ENCODE measurements around the gene LIMK2.
A peak's percentile ranks its signal among the peaks of the same experiment; 100 is the strongest.
"Not testable (repeated sequence)": the region's sequence is repeated elsewhere in the genome, so short reads cannot be mapped to it uniquely, and the experiment has no call there.

The LIMK2 gene

DNA sequence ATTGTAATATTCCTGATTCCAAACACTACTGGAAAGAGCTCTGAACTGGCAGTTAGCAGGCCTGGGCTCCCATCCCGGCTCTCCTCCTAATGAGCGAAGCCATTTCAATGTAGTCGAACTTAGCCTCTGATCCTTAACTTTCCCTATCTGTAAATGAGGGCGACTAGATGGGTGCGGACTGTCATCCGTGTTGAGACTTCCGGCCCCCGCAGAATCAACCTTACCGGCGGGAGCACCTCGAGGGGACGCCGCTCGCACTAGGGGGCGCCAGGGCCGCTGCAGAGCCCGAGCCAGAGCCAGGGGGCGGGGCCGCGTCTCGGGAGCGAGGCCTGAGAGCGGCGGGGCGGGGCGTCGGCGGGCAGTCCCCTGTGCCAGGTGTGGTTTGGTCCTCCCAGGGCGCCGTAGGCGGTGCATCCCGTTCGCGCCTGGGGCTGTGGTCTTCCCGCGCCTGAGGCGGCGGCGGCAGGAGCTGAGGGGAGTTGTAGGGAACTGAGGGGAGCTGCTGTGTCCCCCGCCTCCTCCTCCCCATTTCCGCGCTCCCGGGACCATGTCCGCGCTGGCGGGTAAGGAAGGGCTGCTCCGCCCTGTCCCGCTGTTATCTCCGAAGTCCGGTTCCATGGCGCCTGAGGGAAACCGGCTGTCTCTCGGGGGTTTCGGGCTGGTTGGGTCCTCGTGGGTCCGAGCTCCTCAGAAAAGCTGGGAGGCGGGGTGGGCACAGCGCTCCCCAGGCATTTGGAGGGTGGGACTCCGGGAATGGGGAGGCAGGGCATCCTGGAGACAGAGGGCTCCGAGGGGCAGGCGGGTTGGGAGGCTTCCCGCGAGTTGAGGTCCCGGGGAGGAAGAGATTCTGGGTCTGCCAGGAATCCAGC, at the start of gene LIMK2:
Gene LIMK2 (plus strand): TSS at position 437 of the 869 bp plus-strand sequence. CDS start 111 bp downstream, at position 548.
- peak; percentile 94 for DNase-seq (ENCODE audit: low spot score)

- DNase-seq (ENCODE audit: low spot score), result no peak
Measured at GRCh38 chr22:31170971-31171370, 41.1 kb upstream of the LIMK2 start.

DNA sequence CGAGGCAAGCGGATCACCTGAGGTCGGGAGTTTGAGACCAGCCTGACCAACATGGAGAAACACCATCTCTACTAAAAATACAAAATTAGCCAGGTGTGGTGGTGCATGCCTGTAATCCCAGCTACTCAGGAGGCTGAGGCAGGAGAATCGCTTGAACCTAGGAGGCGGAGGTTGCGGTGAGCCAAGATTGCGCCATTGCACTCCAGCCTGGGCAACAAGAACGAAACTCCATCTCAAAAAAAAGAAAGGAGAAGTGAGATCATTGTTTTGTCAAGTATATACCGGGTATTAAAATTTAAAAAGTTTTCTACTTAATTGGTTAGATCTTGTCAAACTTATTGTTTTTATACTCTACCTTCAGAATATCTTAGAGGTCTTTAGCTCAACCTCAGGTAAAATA, 40.4 kb upstream of the LIMK2 start:
- DNase-seq (ENCODE audit: low spot score), result not testable (repeated sequence)

DNA sequence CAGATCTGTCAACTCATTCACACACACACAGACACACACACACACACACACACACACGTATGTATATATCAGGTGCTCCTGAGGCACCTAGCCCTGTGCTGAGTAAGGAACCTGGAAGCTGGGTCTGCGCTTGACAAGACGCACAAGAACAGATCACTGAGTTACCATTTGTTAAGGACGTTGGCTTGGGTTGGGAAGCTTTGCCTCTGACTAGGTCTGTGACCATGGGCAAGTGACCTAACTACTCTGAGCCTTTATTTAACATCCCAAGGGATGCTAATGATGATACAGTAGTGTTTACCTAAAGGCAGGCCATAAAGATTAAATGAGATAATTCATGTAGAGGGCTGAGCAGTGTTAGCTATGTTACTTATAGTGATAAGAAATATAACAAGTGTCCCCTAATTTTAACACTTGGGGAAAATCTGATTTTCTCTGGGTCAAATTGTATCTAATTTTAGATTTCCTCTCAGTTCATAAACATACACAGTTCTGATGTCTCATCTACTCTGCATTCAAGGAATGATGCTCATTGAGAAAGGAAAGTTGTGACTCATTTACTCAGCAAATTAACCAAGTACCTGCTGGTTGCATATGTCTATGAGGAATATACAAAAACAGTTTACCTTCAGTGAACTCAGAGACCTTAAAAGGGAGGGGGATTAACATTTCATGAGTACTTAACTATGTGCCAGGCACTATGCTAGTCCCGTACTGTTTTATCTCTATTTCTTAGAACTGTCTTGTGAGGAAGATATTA, 38.5 kb upstream of the LIMK2 start:
- DNase-seq (ENCODE audit: low spot score), result no peak

DNA sequence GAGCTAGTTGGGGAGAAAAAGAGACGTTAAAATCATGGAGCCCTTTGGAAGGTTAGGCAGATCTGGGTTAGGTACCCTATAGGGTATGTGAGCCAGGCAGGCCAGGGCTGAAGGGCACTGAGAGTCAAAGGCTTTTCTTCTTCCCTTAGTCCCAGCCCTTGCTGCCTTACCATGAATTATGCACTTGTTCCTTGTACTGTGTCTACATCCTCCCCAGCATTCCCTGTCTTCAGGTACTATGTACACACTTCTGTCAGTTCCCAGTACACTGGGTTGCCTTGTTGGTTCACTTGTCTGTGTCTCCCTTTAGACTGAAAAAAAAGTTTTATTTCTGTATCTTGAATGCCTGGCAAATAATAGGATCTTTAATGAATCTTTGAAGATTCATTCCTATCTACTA, 35.2 kb upstream of the LIMK2 start:
- DNase-seq (ENCODE audit: low spot score), result no peak

- DNase-seq (ENCODE audit: low spot score), result no peak
Measured at GRCh38 chr22:31177420-31178162, 34.5 kb upstream of the LIMK2 start.

GRCh38 chr22:31178859-31179258, 33.2 kb upstream of the LIMK2 start:
- no peak for DNase-seq (ENCODE audit: low spot score)

DNA sequence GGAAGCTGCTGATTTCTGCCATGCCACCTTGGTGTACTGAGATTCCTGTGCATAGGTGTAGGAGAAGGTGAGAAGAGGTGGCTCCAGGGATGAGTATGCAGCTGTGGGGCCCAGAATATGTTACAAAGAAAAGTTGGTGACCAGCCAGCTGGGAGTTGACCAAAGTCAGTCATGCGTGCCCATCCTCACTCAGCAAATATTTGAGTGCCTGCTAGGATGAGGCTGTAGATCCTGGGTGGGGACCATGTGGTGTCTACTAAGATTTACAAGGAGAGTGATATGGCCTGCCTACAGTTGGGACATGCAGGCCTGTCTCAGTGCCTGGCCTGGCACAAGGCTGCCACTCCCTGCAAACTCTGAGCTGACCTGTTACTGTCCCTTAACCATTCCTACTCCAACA, 32.8 kb upstream of the LIMK2 start:
- DNase-seq (ENCODE audit: low spot score), result no peak

GRCh38 chr22:31184015-31184414, 28.1 kb upstream of the LIMK2 start:
- DNase-seq (ENCODE audit: low spot score), result no peak

GRCh38 chr22:31185056-31185455, 27.0 kb upstream of the LIMK2 start:
- no peak for DNase-seq (ENCODE audit: low spot score)

DNA sequence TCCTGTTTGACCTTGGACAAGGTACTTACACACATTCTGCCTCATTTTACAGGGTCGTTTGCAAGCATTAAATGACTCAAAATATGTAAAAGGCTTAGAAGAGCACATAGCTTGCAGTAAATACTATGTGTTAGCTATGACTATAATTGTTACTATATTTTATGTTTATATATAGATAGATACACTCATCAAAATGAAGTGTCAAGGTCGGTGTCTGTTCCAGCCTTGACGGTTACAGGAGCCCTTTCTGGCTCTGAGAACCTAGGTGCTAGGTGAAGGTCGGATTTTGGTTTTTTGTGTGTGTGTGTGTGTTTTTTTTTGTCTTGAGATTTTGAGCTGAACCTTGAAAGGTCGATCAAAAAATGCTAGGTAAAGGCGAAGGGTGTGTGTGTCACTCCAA, 24.5 kb upstream of the LIMK2 start:
- DNase-seq (ENCODE audit: low spot score), result no peak

DNA sequence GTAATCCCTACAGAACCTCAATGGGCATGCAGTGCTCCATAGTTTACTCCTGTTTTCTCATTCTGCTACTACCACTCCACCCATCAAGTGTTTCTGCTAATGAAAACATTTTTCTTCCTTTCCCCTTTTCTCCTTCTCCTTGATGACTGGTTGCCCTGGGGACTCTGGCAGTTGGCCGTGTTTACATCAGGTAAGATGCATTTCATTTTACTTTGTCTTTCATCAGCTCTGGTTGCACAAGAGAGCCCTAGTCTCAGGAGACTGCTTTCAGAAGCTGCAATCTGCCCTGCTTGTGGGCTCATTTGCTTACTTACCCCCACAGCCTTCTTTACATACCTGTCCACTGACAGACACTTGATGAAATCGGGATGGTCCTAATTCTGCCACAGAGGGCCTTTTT, 19.6 kb upstream of the LIMK2 start:
- no peak for DNase-seq (ENCODE audit: low spot score)

- DNase-seq (ENCODE audit: low spot score), result no peak
Measured at GRCh38 chr22:31193092-31193491, 19.0 kb upstream of the LIMK2 start.

GRCh38 chr22:31194681-31195080, 17.4 kb upstream of the LIMK2 start:
- DNase-seq (ENCODE audit: low spot score), result not testable (repeated sequence)

- no peak for DNase-seq (ENCODE audit: low spot score)
Measured at GRCh38 chr22:31199187-31199586, 12.9 kb upstream of the LIMK2 start.

- DNase-seq (ENCODE audit: low spot score), result not testable (repeated sequence)
Measured at GRCh38 chr22:31204352-31204984, 7.6 kb upstream of the LIMK2 start.

GRCh38 chr22:31205059-31205458, 7.0 kb upstream of the LIMK2 start:
- not testable (repeated sequence) for DNase-seq (ENCODE audit: low spot score)

DNA sequence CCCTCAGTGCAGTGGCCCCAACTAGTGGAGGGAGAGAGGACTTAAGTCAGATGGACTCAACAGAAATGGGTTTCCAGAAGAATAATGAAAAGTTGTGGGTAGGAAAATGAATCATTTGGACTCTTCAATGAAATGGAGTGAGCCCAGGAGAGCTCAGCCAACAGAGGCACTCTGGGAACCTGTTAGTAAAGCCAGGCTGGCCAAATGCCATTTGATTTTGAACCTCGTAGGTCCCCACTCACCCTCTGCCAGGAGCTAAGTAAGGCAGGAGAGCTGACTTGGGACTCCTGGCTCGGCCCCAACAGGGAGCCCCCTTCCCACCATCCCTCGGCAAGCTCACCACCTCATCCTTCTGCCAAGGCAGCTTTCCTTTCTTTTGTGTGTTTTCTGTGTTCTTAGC, 5.6 kb upstream of the LIMK2 start:
- not testable (repeated sequence) for DNase-seq (ENCODE audit: low spot score)

- no peak for DNase-seq (ENCODE audit: low spot score)
Measured at GRCh38 chr22:31206896-31207687, 5.0 kb upstream of the LIMK2 start.

GRCh38 chr22:31210556-31211421, 1.3 kb upstream of the LIMK2 start:
- no peak for DNase-seq (ENCODE audit: low spot score)

All from ecto neural progenitor cell (in vitro differentiated cells).